22Rv1 (cell line): ENCODE measurements around the gene PRDX3.

Source experiments
- ZFX ChIP-seq: fragments of 450-650 bp; IDR thresholded peaks from 2 replicates; pipeline ENCODE4 v1.6.1; 2017; ENCODE audit warnings: antibody characterized with exemption, borderline replicate concordance
- TF ChIP-seq, protein P1 (sequence below): fragments of 450-650 bp; IDR thresholded peaks from 2 replicates; pipeline ENCODE4 v1.5.1; 2017; ENCODE audit warnings: mild to moderate bottlenecking

DNA sequence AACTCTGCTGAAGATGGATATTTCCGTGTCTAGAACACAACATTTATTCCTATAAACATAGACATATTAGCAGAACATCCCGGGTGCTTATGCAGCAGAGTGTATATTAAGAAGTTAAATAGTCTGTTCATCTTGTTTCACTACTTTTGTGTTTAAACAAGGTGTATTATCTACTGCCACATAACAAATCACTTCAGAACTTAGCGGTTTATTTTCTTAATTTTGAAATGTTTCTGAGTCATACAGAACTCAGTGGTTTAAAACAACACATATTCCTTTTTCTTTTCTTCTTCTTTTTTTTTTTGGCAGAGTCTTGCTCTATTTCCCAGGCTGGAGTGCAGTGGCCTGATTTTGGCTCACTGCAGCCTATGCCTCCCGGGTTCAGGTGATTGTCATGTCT lies 48.9 kb downstream of the PRDX3 start:
- TF ChIP-seq, protein P1, sequence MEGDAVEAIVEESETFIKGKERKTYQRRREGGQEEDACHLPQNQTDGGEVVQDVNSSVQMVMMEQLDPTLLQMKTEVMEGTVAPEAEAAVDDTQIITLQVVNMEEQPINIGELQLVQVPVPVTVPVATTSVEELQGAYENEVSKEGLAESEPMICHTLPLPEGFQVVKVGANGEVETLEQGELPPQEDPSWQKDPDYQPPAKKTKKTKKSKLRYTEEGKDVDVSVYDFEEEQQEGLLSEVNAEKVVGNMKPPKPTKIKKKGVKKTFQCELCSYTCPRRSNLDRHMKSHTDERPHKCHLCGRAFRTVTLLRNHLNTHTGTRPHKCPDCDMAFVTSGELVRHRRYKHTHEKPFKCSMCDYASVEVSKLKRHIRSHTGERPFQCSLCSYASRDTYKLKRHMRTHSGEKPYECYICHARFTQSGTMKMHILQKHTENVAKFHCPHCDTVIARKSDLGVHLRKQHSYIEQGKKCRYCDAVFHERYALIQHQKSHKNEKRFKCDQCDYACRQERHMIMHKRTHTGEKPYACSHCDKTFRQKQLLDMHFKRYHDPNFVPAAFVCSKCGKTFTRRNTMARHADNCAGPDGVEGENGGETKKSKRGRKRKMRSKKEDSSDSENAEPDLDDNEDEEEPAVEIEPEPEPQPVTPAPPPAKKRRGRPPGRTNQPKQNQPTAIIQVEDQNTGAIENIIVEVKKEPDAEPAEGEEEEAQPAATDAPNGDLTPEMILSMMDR = no peak
- TF ChIP-seq ZFX = no peak
